GM19324 (cell line): ENCODE measurements around the gene GLCCI1.
A peak's percentile ranks its signal among the peaks of the same experiment; 100 is the strongest.

Experiments used
- ATAC-seq: cut with Tn5 transposase; IDR thresholded peaks from one replicate; pipeline ENCODE4 v1.9.1; 2021; ENCODE audit warnings: mild to moderate bottlenecking, moderate library complexity; ENCODE audit not compliant: unreplicated experiment, low FRiP score

The GLCCI1 gene

DNA sequence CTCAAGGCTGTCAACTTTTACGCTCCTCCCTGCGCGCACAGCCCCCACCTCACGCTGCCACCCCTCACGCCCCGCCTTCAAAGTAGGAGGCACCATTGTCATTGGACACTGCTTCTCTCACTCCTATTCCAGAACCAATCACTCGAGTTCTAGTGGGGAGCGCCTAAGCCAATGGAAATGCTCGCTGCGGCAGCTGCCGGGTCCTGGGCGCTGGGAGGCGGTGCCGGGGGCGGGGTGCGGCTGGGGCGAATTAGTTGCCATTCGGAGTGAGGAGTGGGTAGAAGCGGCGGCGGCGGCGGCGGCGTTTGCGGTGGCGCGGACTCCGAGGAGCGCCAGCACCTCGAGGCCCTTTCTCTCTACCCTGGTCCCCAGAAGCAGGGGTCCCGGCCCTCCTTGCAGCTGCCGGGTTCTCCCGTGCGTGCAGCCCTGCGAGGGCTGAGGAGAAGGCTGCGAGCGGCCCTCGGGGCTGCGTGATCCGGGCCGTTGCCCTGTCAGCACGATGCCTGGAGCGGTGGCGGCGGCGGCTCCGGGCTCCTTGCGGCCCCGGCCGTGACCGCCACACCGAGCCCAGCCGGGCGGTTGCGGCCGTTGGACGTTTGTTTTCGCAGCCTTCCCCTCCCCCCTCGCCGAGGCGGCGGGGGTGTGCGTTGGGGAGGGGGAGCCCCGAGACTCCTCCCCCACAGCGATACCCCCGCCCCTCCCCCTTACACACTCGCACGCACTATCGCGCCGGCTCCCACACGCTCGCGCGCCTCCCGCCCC is at the start of gene GLCCI1:
GLCCI1 (plus strand) TSS at position 253 of the 762 bp plus-strand sequence. CDS start 555 bp downstream, outside the sequence.
- peak; percentile 87 for ATAC-seq

DNA sequence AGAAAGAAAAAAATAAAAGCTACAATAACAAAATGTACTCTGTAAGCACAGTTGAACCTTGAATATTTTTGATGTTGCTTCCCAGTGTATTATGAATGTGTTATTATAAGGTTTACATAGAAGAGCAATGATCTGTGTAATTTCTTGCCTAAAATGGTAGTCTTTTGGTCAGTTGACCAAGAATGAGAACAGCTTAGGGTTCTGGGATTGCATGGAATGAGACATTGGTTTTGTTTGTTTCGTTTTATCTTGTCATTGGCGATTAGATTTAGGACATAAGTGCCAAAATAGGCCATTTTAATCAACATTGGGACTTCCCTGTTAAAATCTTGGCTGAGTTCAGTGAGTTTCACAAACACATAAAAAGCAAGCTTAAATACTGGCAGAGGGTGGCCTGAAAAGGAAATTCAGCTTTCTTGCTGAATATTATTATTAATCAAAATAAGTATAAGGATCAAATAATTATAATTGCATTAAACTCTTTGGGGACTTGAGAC is 49.1 kb upstream of the GLCCI1 start:
- no peak for ATAC-seq

DNA sequence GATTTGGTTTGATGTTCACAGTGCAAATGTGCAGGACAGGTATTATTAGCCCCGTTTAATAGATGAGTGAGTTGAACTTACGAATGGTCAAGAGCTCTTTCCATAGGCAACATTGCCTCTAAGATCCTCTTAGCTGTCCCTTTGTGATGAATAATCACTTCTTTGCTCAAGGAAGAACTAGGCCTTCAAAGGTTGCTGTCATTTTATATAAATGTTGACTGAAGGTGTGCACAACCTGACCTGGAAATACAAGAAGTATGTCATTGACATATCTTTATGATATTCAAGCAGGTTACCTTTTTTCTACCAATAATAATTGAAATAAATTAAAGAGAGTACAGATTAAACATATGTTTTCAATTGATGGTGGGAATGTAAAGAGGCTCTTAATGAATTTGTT is 48.5 kb upstream of the GLCCI1 start:
- no peak for ATAC-seq

DNA sequence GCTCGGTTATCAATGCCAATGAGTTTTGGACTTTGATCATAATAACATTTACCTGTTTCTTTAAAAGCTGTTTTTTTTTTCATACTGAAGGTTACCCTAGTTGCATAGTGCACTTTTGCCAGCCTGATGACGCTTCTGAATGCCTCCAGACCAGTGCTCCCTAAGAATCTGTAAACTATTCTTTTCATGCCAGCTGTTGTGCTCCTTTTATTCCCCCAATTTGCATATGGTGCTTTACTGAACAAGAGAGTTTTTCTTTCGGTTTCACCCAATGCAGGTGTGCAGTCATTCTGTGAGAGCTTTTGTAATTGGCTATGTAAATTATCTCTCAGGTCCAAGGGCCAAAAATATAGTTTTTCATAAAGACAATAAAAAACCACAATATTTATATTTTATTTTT is 48.1 kb upstream of the GLCCI1 start:
- peak; percentile 80 for ATAC-seq

DNA sequence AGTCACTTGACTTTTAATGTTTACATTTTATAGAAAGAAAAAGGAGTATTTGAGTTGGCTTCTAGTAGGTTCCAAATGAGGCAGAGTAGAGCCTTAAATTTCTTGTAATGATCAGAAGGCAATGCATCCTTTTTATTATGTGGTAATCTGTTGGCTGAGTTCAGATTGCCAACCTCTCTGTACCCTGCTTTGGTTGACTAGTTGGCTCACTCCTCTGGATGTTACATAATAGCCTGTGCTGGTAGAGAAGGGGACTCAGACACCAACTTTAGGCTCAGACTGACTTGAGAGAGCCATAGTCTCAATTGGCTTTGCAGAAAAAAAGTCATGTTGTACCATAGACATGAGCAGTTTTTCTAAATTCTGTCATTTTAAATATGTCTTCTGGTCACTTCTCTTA is 46.8 kb upstream of the GLCCI1 start:
- ATAC-seq, result no peak

DNA sequence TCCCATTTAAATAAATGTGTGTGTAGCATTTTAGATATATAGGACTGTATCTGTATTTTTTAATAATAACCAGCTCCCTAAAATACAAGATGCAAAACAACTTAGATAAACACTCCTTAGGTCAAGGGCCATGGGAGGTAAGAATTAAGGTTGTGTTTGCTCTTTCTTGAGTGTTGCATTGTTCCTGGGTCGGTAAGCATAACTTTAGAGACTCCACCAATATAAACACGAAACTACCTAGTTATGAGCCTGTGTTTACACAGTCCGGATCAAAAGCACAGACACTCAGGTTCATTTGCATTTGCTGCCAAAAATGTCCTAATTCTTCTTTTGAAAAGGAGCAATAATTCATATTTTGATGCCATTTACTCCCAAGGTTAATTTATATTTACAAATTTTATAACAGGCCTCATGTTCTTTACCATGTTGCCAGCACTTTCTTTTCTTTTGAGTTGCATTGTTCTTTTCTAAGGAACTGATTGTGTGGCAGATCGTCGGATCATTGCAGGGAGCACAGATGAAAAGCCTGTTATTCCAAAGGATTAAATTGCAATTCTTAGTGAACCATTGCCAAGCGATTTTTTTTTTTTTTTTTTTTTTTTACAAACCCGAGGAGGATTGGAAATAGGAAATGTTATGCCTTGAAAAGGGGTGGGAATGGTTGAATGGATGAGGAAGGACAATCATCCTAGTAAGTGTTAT is 45.8 kb upstream of the GLCCI1 start:
- no peak for ATAC-seq

DNA sequence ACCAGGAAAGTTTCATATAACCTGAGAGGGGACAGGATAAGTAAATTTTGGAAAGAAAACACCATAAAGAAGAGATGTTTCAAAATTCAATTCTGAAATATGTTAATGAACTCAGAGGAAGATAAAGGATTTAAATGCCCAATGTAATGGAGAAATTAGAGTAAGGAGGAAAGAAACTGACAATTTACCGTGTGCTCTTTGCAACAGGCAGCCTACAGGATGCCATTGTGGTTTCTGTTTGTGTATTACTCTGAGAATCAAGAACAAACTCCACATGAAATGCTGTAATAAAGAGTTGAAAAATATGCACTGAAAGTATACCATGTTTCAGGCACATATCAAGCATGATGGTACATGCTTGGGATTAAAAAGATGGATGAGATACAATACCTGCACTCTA is 44.8 kb upstream of the GLCCI1 start:
- no peak for ATAC-seq

DNA sequence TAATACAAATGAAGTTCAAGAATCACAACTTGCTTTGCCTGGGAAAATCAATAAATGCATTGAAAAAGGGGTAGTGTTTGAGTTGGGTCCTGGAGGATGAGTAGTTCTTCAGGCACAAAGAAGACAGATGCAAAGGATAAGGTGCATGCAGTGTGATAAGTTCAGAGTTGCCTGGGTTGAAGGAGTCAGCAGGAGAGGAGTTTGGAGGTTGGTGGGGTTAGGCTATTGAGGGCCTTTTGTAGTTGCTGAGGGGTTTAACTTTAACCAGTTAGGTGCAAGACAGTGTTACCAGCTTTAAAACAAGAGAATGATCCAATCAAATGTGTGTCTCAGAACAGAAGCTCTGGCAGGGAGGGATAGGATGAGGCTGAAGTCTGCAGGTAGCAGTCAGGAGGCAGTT is 44.3 kb upstream of the GLCCI1 start:
- no peak for ATAC-seq

DNA sequence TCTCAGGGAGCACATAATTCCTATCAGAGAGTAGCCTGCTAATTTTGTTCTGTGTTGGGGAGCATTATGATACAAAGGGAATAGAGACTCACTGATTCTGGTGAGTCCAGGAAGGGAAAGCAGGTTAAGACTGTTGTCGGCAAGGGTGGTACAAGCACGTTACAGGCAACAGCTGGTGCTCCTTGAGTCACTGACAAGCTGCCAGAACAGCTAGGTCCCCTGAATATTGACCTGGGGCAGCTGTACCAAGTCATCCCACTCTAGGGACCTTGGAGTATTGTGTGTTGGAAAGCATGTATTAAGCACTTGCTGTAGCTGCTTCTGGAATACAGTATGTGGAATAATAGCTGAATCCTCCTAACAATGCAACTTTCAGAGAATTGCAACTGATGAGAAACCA is 37.0 kb upstream of the GLCCI1 start:
- ATAC-seq, result no peak

DNA sequence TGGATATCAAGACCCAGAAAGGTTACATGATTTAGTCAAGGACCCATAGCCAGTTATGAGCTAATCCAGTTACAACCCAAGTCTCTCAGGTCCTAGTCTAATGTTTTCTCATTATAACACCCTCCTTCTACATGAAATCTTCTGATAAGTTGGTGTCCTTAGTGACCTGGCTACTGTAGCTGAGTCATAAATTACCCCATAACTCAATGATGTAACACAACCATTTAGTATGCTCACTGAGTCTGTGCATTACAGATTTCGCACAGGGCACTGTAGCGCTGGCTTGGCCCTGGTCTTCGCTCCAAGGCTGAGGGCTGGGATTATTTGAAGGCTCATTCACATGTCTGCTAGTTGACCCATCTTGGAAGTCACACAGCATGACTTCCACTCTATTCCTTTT is 36.0 kb upstream of the GLCCI1 start:
- no peak for ATAC-seq

DNA sequence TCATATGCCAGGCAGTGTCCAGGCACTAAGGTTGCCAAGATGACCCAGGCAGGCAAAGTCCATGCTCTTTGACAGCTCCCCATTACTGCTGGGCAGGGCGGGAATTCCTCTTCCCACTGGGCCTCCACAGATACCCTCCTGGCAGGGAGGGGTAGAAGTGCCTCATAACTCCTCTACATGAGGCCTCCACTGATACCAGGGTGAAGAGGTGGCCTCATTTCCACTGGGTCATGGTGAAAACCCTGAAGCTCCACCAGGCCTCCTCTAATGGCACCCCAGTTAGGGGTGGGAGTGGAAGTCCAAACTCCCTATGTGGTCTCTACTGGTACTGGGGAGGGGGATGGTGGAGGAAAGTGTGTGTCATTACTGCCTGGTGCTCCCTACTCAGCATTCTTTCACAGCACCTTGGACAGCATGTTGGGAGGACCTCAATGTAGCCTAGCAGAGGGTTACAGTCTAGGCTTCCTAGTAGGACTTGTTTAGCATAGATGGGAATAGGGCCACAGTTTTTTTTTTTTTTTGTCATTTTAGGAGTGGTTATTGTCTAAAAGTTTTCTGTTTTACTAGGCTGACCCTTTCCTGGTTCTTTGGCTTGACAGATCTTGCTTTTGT is 34.6 kb upstream of the GLCCI1 start:
- ATAC-seq, result no peak

DNA sequence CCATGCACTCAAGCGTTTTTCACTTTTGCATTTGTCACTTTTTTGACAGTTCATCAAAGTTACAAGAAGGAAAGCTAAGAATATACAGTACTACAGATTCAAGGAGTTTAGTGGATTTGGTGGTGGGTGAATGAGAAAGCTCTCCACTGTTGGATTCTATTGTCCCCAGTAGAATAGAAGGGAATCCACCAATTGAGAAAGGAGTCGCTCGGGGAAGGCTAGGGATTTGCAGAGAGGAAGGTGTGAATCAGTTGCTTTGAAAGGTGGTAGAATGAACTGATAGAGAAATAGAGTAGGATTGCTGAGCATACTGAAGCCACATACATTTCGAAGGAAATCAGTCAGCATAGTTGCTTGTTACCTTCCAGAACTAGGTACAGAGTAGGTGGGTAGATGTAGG is 33.7 kb upstream of the GLCCI1 start:
- ATAC-seq, result no peak

DNA sequence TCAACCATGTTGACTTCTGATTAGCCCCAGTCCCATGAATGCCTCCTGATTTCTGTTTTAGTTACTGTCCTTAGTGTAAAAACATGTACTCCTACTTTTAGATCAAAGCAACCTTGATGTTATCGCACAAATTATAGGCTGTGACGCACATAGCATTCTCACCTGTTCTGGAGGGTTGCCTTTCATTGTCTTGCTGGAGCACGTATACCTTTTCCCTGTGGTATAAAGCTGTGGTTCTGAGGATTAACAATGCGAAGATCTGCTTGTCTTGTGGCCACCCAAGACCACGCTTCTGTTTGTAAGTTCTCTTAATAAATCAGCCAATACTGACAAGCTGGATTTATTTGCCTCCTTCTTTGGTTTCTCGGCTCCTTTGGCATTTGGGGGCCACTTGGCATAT is 30.1 kb upstream of the GLCCI1 start:
- no peak for ATAC-seq

DNA sequence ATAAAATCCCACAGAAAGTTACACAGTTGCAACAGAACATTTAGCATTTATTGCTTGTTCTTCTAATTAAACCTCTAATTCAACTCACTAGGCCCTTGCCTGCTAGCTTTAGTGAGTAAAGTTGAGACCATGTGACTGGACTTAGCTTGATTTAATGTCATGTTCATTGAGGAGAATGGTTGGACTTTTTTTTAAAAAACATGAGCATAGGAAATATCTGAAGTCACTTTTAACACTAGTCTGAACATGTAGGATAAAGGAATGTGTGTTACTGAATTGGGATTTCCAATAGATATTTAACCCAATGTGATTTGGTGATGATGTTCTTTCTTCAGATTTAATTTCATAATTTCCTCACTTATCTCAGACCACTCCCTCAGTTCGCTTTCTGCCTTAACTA is 24.6 kb upstream of the GLCCI1 start:
- no peak for ATAC-seq

DNA sequence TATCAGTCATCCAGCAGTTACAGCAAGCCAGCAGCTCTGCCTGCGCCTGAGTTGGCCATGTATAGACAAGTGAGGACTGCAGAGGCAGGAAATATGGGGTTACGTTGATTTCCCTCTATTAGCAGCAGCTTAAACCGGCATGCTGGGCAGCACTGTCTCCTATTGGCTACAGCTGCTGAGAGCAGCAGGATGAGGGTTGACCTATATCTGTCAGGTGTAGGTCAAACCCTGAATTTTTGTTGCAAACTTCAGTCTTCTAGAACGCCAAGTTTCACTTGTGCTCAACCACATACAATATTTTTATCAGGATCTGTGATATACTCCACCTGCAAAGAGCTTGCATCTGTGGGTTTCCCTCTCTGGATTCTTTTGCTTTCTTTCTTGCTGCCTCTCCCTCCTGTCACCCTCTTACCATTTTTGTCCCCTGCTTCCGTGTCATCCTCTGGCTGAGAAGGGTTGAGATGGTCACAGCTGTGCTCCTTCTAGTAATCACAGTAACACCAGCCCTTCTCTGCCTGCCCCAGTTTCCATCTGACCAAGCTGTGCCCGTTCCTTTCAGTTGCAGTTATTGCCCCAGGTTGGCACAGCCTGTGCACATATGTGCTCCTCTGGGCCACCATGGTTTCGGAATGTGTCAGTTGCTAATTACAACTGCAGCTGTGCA is 23.8 kb upstream of the GLCCI1 start:
- ATAC-seq, result peak; percentile 93

DNA sequence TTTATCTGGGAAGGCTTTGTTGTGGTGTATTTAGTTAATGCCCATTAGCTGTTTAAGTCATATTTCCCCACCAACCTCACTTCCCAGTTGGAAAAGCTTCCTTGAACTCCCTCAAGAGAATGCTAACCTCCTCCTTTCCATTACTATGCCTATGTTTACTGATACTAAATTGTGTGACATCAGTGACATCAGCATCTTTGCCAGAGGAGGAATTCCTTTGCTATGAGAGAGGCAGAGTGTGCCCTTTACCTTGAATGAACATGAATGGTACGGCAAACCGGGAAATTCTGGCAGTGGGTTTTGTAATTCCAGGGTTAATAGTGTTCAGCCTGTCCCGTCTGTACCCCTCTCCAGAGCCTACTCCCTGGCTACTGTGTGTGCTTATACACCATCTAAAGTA is 22.1 kb upstream of the GLCCI1 start:
- no peak for ATAC-seq

DNA sequence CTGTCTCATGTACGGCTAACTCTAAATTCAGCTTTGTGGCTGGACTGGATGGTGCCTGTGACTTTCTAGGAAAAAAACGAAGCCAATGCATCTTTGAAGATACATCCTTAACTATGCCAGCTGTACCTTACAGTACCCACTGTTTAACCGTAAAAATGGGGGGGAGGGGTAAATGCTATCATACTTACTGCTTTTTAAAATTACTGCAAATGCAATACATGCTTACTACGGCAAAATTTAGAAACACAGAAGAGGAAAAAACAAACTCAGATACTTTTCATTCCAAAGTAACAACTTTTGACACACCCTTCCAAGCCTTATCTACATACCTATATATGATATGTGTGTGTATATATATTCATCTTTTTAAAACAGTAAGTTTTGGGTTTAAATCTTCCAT is 20.4 kb upstream of the GLCCI1 start:
- no peak for ATAC-seq

DNA sequence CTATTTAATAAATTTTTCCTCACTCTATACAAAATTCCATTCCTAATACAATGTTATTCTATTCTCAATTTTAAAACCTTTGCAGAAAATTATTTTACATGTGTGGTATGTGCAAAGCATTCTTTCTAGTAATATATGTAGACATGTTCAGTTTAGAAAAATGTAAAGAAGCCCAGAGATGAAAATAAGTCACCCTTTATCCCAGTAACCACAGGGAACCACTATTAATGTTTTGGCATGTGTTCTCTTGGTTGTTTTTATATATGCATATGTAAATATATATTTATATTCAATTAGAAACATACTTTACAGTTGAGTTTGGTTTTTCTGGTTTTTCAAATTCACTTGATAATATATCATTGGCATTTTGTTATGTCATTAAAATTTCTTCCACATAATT is 14.8 kb upstream of the GLCCI1 start:
- ATAC-seq, result no peak

DNA sequence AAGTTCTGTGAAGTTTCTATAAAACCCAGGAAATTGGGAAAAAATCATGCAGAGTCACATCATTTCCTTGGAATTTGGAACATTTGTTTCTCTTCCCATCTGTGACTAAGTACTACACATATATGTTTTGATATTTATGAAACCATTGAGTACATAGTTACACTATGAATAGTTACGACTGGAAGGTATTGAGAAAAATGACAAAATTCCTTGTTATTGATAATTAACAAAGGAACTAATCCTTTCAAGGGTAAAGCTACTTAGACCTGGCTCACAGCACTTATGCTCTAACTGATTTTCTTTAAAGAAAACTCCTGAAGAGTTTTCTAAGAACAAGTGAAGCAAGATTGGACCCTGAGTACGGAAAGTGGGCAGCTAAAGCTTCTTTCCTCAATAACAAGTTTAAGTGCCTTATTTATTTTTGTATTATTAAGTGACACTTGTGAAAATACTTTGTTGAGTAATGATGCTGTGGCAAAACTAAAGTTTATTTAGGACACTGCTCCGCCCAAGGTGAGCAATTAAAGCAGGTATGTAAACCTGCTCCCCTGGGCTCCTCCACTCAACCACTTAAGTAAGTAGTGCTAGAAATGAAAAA is 12.0 kb upstream of the GLCCI1 start:
- ATAC-seq, result no peak

DNA sequence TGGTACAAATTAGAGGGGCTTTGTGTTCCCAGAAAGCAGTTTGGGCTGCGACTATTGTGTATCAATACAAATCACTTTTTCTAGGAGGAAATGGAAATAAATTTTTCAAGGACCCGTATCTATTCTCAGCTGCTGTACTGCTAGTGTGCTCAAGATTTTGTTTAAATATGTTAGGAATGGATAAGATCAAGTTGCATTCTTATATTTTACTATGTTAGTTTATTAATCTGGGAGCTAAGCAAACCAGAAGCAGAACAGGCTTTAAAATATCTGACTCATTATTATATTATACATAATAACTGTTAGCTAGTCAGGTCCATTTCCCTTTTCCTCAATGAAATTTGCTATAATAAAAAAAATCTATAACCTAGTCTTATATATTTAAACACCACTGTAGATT is 11.1 kb upstream of the GLCCI1 start:
- ATAC-seq, result no peak
